HG02759 (cell line): ENCODE results near the gene RNASET2.
A peak's percentile ranks its signal among the peaks of the same experiment; 100 is the strongest.

ENCODE experiments used
- ATAC-seq: cut with Tn5 transposase; IDR thresholded peaks from one replicate; pipeline ENCODE4 v1.9.1; 2021; ENCODE audit warnings: mild to moderate bottlenecking, moderate library complexity; ENCODE audit not compliant: unreplicated experiment

RNASET2 gene

DNA sequence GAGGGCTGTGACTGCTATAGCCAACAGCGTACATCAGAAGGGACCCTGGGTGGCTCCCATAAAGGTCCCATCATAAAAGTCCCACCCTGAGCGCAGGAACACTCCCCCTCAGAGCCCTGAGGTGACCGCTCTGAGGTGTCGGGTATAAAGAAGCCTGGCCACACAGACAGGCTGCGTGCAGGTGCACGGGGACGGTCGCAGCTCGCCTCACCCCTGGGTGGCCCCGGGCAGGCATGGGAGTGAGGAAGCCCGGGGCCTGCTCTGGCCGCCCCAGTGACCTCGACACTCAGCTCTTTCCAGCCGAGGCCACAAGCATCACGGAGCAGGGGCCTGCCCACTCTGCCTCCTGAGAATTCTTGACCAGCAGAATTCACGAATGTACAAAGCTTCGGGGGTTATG lies 14.4 kb upstream of the RNASET2 start:
- no peak for ATAC-seq

DNA sequence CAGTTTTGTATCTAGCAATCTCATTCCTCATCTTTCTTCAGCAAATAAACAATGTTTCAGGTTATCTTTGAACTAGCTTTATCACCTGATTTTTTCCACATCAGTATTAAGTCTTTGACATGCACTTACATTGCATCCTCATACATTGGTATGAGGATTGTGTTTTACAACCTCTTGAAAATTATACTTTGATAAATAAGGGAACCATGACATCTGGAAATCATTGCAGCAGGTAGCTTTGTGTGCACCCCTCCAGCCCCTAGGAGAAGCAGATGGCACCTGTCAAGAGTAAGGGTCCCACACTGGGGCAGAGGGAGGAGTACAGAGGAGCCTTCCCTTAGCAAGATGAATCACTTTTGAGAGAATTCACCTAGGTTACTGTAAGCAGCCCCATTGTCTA lies 13.7 kb upstream of the RNASET2 start:
- ATAC-seq, result no peak

DNA sequence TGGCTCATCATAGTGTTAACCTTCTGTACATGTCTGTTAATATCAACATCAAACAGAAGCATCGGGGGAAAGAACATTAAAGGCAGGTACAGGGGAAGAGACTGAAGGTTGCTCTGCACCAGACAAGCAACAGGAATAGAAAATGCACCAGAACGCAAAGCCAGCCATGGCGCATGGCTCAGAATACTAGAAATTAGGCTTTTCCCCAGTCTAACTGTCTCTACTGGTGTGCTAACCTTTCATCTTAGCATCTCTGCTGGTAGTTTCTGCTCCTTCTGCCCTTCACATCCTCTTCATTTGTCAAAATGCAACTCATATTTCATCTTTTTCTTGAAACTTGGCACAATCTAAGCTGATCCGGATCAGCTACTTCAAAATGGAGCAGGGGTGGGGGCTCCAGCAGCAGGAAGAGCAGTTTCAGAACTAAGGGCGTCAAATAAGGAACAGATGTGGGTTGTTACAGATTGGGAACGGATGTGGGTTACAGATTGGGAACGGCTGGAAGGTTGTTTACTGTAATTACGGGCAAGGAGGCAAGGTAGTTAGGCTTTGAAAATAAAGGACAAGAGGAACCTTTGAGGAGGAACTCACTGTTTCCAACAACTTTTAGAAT lies 13.1 kb upstream of the RNASET2 start:
- no peak for ATAC-seq

DNA sequence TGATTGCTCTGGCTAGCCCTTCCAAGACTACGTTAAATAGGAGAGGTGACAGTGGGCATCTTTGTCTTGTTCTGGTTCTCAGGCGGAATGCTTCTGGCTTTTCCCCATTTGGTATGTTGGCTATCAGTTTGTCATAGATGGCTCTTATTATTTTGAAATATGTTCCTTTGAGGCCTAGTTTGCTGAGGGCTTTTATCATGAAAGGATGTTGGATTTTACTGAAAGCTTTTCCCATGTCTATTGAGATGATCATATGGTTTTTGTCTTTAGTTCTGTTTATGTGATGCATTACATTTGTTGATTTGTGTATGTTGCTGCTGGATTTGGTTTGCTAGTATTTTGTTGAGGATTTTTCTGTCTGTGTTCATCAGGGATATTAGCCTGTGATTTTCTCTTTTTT lies 9.9 kb upstream of the RNASET2 start:
- no peak for ATAC-seq

DNA sequence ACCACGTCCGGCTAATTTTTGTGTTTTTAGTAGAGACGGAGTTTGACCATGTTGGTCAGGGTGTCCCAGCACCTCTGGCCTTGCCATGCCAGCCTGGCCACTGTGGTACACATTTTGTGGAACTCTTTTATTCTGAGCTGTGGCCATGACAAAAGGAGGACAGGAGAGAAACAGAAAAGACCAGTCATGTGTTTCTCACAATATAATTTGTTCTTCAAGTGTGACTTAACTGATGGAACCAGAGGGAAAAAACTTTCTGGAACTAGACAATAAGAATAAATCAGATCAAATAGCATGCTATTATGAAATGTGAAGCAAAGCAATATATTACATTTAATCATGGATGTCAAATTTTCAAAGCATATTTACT lies 4.2 kb upstream of the RNASET2 start:
- no peak for ATAC-seq

DNA sequence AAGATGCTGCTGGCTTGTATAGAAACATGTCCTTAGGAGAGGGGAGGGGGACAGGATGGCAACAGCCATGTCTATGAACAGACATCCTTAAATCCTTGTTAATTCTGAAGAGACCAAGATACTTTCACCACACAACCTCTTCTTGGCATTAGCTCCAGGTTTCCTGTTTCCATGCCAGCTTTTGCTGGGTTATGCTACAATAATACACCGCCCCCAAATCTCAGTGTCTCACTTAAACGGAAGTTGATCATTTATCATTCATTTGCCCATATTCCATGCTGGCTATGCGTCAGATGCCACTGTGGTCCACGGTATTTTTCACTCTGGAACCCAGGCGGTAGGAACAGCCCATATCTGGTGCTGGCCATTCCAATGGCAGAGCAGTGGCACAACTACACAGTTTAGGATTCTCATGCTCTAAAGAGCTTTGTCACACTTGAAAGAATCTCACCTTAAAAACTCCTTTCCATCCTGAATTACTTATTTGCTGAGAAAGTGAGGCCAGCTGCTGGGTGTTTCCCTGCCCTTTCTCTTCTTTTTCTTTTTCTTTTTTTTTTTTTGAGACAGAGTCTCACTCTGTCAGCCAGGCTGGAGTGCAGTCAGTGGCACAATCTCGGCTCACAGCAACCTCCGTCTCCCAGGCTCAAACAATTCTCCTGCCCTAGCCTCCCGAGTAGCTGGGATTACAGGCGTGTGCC lies 3.7 kb upstream of the RNASET2 start:
- ATAC-seq, result no peak

DNA sequence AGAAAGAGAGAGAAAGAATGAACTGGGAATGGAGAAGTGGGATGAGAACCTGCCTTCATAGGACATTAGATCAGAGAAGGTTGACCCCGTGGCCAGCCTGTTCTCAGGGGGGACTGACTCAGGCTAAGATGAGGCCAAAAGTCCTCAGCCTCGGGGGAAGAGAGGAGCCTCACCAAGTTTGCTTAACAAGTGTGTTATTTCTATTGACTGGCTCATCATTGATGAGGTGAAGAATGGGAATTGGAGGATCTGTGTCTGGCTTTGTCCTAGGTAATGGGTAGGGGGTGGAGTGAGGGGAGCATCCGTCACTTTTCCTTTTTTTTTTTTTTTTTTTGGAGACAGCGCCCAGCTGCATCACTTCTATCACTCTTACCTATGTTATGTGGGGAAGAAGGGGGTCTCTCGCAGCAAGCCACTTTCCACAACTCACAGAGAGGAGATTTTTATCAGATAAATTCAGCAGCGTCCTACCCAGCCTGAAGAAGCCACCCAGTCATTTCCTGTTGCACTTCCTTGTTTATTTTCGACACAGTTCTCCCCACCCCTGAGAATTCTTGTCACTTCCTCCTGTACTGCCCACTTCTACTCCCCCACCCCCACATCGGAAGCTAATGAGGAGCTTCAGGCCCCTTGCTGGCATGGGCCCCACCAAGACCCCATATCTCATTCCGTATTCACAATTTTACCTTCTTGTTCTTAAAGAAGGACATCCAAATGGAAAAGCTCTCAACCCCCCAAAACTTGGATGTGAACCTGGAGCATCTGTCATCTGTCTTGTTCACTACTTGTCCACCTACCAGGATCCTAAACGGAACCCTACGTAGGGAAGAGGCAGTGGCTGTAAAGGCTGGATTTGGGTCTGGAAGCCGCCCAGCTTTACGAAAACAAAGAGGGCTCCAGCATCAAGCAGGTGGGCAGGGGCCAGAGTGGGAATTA lies 2.8 kb upstream of the RNASET2 start:
- ATAC-seq, result no peak

DNA sequence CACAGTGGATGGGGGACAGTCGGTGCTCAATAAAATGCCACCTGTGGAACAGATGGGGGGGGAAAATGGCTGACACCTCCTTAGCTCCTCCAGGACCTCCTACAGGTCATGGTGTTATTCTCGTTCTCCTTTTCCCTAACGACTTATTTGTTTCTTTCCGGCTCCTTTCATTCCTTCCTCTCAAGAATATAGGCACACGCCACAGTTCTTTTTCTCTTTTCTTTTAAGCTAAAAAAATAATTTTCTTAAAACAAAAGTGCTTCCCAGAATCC lies 1.4 kb upstream of the RNASET2 start:
- ATAC-seq, result no peak

DNA sequence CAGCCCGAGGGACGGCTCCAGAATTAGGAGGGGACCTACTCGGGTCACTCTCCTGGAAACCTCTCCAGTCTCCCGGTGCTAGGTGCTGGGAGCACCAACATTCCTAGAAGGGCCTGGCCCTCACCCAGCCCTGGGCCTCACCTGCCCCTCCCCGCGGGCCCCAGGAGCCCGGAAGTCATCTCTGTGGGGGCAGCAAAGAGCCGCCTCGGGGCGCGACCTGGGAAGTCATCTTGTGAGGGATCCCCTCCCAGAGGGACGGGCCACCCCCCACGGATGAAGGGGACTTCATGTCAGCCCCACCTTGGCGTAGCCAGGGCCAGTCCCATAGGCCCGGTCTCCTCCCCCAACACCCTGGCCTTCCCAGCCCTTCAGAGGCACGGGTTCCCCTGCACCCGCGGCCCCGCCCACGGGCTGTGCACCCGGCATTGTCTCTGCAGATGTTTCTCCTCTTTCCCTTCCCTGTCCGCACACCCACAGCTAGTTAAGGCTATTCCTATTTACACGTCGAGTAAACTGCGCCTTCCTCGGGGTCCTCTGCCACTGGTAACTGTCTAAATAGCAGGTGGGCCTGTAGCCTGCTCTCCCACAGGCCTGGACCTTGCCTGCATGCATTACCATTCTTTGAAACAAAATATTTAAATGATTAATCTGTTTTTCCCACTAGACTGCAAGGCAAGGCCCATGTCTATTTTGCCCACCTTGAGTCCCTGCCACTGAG lies 896 bp upstream of the RNASET2 start:
- peak; percentile 45 for ATAC-seq

DNA sequence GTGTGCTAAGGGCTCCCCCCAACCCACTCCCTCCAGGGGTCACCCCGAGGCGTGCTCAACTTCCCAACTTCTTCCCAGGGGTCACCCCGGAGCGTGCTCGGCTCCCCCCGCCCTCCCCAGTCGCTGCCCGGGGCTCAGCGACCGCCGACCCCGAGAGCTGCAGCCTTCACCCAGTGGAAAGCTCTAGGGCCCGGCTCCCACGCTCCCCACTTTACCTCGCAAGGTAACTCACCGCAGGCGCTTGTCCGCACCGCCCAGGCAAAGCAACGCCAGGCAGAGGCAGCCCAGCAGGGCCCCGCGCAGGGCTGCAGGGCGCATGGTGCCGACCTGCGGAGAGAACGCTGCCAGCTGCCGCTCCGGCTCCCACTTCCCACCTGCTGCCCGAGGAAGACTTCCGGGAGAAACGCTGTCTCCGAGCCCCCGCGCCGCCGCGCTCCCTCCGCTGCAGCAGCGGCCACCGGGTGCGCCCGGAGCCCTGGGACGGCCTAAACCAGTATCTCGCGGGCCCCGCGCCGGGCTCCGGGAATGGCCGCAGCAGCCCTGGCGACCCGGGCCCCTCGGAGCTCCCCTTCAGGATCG lies 396 bp downstream of the RNASET2 start:
- ATAC-seq, result peak; percentile 1

DNA sequence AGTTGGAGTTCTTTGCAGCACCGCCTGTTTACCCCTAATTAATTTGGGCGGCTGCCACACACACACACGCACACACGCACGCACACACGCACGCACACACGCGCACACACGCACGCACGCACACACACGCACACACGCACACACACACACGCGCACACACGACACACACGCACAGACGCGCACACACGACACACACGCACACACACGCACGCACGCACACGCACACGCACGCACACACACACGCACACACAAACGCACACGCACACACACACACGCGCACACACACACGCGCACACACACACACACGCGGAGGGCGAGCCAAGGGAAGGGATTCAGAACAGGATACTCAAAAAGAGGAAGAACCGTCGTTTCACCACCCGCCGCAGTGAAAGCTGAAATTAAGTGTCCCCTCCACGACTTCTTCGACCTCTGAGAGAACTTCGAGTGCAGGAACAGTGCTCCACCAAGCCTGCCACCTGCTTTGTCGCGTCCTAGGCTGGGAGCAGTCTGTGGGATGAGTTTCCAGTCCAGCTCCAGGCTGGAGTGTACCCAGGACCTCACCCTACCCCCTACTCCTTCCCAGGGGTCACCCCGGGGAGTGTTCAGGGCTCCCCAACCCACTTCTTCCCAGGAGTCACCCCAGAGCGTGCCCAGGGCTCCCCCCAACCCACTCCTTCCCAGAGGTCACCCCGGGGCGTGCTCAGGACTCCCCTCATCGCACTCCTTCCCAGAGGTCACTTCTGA lies 1.1 kb downstream of the RNASET2 start:
- no peak for ATAC-seq

DNA sequence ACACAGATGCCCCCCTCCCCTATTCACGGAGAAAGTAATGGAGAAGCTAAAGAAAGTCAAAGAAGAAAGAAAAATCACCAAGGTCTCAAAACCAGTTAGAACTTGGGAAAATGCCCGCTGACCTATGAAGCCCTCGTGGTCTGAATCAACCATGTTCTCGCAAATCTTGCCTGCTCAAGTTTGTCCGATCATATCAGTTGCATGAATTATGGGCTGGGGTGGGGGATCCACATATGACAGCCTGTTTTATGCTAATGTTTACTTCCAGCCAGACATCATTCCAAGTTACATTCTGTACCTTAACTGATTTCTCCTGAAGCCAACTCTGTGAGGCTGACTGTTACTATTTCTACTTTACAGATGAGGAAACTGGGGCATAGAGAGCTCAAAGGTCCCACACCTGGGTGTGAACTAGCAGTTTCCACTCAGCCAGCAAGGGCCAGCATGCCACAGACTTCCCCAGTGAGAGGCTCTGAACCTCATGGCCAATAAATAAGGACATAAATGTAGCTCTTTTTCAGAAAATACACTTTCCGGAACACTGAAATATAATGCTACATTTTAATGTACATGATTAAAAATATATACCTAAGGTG lies 2.1 kb downstream of the RNASET2 start:
- ATAC-seq, result no peak

DNA sequence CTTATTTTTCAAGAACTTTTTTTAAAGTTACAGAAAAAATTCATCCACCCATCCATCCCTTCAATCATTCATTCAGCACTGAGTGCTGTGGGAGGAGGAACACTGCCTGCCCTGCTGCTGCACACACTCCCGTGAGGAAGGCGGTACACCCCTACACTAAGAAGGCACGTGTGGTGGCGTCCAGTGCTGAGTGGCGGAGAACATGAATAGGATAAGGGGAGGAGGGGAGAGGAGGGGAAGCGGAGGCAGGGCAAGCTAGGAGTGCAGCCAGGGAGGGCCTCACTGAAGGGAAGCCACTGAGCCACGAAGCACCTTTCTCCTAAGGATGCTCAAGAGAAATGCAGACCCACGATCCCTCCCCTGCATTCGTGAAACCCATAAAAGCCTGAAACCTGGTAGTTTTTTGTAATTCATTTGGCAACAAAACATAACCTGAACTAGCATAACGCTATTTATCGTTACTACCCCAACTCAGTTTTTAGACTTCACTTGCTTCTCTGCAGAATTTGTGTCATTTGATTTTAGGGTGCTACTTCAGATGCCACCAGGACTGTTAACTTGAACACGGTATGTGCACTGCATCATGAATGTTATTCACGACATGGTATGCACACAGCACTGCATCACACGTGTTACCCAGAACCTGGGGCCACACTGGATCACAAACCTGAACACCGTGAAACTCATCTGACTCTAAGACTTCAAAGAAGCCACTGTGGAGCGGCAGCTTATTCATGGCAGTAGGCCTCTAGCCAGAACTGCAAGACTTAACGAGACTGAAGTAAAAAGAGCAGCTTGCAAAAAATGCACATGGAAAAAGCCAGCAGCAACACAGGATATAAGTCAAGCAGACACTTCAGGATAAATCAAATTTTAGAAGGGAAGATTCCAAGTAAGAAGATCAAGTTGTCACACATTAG lies 3.5 kb downstream of the RNASET2 start:
- ATAC-seq, result no peak

DNA sequence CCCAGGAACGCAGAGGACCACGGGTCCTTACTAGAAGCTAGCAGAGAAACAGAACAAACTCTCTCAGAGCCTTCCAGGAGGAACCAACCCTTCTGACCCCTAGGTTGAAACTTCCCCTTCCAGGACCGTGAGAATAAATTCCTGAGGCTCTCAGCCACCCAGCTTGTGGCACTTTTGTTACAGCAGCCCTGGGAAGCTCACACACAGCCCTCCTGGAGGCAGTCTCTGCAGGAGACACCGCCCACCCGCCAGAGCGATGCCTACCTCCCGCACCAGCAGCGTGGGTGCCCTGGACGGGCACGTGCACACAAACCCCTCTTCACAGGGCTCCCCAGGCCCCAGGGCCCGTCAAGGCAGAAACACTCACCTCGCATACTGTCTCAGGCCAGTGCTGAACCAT lies 4.2 kb downstream of the RNASET2 start:
- ATAC-seq, result no peak

DNA sequence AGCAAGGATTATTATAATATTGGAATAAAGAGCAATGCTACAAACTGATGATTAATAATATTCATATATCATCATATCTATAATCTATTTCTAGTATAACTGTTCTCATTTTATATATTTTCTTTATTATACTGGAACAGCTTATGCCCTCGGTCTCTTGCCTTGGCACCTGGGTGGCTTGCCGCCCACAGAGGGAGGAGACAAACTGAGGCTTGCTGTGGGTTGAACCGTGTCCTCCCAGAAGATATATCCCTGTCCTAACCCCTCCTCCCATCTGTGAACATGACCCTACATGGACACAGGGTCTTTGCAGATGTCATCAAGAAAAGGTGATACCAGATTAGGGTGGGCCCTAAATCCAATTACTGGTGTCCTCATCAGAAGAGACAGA lies 4.7 kb downstream of the RNASET2 start:
- no peak for ATAC-seq

DNA sequence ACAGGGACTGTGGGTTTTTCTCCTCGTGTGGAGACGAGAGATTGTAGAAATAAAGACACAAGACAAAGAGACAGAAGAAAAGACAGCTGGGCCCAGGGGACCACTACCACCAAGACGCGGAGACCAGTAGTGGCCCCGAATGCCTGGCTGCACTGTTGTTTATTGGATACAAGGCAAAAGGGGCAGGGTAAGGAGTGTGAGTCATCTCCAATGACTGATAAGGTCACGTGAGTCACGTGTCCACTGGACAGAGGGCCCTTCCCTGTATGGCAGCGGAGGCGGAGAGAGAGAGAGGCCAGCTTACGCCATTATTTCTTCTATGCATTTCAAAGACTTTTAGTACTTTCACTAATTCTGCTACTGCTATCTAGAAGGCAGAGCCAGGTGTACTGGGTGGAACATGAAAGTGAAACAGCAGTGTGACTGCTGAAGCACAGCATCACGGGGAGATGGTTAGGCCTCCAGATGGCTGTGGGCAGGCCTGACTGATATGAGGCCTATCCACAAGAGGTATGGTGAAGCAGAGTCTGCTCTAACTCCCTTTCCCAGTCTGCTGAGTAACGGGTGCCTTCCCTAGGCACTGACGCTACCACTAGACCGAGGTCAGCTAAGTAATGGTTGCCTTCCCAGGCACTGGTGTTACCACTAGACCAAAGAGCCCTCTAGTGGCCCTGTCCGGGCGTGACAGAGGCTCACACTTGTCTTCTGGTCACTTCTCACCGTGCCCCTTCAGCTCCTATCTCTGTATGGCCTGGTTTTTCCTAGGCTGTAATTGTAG lies 5.3 kb downstream of the RNASET2 start:
- peak; percentile 93 for ATAC-seq

DNA sequence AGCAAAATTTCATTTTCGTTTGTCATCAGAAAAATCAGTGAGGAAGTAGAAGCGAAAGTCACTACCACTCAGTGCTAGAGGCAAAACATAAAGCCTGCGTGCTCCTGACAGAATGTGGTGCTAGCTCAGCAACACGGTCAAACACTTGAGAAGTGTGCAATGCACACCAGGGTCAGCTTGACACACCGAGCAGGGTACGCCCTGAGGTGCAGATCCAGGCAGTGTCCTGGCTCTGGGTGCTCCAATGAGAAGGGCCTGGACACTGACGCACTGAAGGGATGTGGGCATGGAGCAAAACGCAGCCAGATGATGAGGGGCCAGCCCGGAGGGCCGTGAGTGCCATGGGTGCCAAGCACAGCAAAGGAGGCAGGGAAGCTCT lies 5.9 kb downstream of the RNASET2 start:
- ATAC-seq, result peak; percentile 36
